GM12801 (cell line): ENCODE data around the gene TSACC.

Experiments used
- TF ChIP-seq, protein P1 (sequence below): IDR thresholded peaks from one replicate; pipeline ENCODE4 v1.5.1; 2011; ENCODE audit warnings: control low read depth; ENCODE audit not compliant: insufficient read length; ENCODE audit errors: extremely low read depth

TSACC gene

DNA sequence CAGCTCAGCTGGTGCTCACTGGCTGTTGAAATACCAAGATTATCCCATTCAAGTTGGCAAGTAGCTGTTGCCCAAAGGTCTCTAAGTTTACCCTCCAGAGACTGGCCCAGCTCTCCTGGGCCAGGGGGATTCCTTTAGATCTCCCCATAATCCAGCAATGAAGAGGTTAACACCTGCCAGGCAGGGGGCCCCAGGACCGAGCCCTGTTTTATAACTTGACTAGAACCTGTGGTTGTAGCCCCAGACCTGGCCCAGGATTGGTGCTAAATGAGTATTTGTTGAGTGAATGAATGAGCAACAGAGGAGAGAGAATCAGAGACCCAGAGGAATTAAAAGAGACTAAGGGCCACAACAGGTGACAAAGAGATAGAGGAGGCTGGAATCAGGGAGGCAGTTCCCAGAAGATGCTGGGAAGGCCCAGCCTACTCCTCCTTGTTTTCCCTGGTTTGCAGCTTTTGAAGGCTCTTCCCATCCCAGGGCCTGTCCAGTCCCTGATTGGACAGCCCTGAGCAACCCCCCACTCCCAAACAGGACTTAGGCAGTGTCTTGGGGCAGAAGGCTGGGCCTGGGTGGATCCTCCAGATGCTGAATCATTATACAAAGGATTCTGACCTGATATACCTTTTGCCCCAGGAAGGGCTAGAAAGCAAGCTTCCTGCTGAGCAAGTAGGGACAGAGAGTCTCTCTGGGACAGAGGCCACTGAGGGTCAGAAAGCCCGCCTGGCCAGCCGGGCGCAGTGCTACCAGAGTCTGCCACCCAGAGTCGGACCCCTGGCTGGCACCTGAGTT lies 28.2 kb downstream of the TSACC start:
- TF ChIP-seq, protein P1, sequence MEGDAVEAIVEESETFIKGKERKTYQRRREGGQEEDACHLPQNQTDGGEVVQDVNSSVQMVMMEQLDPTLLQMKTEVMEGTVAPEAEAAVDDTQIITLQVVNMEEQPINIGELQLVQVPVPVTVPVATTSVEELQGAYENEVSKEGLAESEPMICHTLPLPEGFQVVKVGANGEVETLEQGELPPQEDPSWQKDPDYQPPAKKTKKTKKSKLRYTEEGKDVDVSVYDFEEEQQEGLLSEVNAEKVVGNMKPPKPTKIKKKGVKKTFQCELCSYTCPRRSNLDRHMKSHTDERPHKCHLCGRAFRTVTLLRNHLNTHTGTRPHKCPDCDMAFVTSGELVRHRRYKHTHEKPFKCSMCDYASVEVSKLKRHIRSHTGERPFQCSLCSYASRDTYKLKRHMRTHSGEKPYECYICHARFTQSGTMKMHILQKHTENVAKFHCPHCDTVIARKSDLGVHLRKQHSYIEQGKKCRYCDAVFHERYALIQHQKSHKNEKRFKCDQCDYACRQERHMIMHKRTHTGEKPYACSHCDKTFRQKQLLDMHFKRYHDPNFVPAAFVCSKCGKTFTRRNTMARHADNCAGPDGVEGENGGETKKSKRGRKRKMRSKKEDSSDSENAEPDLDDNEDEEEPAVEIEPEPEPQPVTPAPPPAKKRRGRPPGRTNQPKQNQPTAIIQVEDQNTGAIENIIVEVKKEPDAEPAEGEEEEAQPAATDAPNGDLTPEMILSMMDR = no peak

DNA sequence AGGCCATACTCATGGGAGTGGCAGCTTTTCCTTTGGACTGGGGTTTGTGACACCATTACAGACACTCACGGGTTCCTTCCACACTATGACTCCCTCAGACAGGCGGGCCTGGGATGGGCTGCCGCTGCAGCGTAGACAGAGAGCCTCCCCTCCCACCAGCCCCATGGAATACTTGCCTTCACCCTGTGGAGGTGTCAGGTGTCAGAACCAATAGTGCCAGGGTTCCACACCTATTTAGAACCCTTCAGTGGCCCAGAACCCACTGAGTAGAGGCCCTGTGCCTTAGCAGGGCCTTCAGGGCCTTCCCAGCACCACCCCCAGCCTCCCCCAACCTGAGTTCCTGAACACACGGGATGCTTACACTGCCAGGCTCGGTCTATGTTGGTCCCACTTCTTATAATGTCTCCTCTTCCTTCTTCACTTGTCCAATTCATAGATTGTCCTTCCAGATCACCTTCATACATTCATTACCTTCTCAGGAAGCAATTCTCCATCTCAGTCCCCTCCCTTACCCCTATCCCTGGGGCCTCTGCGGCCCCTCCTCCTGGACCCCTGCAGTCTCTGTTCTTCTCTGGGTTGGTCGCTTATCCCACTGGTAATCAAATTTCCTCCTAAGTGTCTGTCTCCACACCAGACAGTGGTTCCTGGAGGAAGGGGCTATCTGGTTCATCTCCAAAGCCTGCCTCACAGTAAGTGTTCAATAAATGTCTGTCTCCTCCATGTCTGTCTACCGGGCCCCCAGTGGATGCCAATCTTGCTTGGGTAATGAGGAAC lies 29.2 kb downstream of the TSACC start:
- TF ChIP-seq, protein P1 = no peak

- TF ChIP-seq, protein P1 = no peak
Measured at GRCh38 chr1:156368157-156368658, 29.9 kb downstream of the TSACC start.

GRCh38 chr1:156368889-156369684 lies 30.8 kb downstream of the TSACC start, which contains the start of gene RHBG:
RHBG (plus strand) TSS chr1:156369211; CDS start chr1:156369250, 39 bp downstream.
- TF ChIP-seq, protein P1 = no peak

- TF ChIP-seq, protein P1 = no peak
Measured at GRCh38 chr1:156371553-156372264, 33.4 kb downstream of the TSACC start.

DNA sequence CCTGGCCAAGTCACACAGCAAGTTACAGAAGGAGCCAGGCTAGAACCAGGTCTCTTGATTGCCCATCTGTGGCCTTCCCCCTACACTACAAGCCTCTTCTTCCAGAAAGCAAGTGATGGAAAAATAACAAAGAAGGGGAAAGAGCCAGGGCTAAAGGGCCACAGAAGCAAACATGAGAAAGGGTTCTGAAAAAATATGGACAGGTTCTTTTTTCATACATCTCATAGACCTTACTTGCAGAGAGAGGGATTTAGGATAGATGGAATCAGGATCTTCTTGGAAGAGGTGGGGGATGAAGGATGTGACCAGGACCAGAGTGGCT lies 33.9 kb downstream of the TSACC start:
- TF ChIP-seq, protein P1 = no peak
